Measurements from ENCODE around the gene PSORS1C2.
"Not testable (repeated sequence)": the region's sequence is repeated elsewhere in the genome, so short reads cannot be mapped to it uniquely, and the experiment has no call there.

Gene PSORS1C2

GRCh38 chr6:31165064-31165832 lies 26.4 kb upstream of the PSORS1C2 start:
- DNase-seq: not testable (repeated sequence)

- not testable (repeated sequence) for DNase-seq
Measured at GRCh38 chr6:31164475-31165063, 25.7 kb upstream of the PSORS1C2 start.

- no peak for DNase-seq
Measured at GRCh38 chr6:31163922-31164321, 25.1 kb upstream of the PSORS1C2 start.

- DNase-seq: no peak
Measured at GRCh38 chr6:31162463-31163165, 23.7 kb upstream of the PSORS1C2 start.

GRCh38 chr6:31161216-31162126 lies 22.6 kb upstream of the PSORS1C2 start:
- no peak for DNase-seq

GRCh38 chr6:31158863-31159855 lies 20.3 kb upstream of the PSORS1C2 start:
- no peak for DNase-seq

GRCh38 chr6:31158140-31158862 lies 19.4 kb upstream of the PSORS1C2 start, which contains the start of gene TCF19:
Gene TCF19 (plus strand): TSS chr6:31158589. CDS start chr6:31159470, 881 bp downstream.
- peak; percentile 91 for DNase-seq

- no peak for DNase-seq
Measured at GRCh38 chr6:31157513-31158139, 18.8 kb upstream of the PSORS1C2 start, which contains the start of gene CCHCR1. Gene CCHCR1 (minus strand): TSS chr6:31157802. CDS start chr6:31157600, 202 bp downstream.

GRCh38 chr6:31156641-31157040 lies 17.8 kb upstream of the PSORS1C2 start:
- DNase-seq: no peak

GRCh38 chr6:31154436-31154835 lies 15.6 kb upstream of the PSORS1C2 start:
- DNase-seq: no peak

GRCh38 chr6:31152781-31153180 lies 13.9 kb upstream of the PSORS1C2 start:
- no peak for DNase-seq

- no peak for DNase-seq
Measured at GRCh38 chr6:31149827-31150447, 11.1 kb upstream of the PSORS1C2 start.

- DNase-seq: no peak
Measured at GRCh38 chr6:31145386-31145785, 6.5 kb upstream of the PSORS1C2 start.

GRCh38 chr6:31144970-31145340 lies 6.1 kb upstream of the PSORS1C2 start:
- no peak for DNase-seq

- DNase-seq: no peak
Measured at GRCh38 chr6:31144296-31144969, 5.6 kb upstream of the PSORS1C2 start.

GRCh38 chr6:31143148-31143547 lies 4.3 kb upstream of the PSORS1C2 start:
- DNase-seq: no peak

GRCh38 chr6:31142361-31142761 lies 3.5 kb upstream of the PSORS1C2 start:
- no peak for DNase-seq

GRCh38 chr6:31140643-31141042 lies 1.8 kb upstream of the PSORS1C2 start:
- no peak for DNase-seq

- no peak for DNase-seq
Measured at GRCh38 chr6:31139599-31139998, 733 bp upstream of the PSORS1C2 start.

Data from NCI-H187 treated with DMSO at 0.1 percent for 48 hours (cell line).